Skin of body (tissue), 2 donors: ENCODE measurements around the gene HS1BP3. TPM values are rescaled to one million over a fixed set of nuclear protein-coding genes. Genes with fewer than 3 reads are reported as not detected.

ENCODE experiments used
- DNase-seq: peaks from one replicate; lab custom pipeline; 2025; lab: John Stamatoyannopoulos, UW
- total RNA-seq: library from RNA; depleted of rRNA; stranded (reverse); fragments of >200 nt; gene quantifications from one replicate; pipeline ENCODE4 v1.2.3, GENCODE V29; 2014

The HS1BP3 gene
- total RNA-seq, 1 donor from 2014 or later: 13.5 TPM

DNA sequence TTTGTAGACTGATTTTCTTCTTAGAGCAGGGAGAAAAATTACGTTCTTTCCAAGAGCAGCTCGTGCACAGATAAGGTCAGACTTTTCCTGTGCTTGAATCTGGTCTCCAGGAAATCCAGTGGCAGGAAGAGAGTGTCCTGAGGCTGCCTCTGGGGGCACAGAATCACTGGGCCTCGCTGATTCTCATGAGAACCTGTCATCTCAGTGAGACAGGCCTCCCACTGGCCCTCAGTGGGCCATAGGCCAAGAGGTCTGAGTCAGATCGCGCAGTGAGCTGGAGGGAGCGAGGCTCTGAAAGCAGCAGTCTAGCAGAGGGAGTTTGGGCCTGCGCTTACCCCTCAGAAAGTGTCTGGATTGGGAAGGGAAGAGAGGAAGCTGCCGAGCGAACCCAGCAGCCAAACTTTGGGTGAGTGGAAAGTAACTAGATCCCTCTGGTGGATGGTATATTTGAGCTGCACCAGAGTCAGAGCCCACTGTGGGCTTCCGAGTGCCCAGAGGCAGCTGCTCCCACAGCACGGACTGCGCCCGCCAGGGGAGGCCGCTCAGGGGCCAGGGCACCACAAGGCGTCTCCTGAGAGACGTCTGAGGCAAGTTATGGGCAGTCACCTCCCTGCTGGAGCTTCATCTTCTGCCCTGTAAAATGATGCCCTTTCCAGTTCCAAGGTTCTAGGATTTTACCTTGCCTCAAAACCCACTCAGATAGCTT, 24.2 kb upstream of the HS1BP3 start:
- no peak for DNase-seq

DNA sequence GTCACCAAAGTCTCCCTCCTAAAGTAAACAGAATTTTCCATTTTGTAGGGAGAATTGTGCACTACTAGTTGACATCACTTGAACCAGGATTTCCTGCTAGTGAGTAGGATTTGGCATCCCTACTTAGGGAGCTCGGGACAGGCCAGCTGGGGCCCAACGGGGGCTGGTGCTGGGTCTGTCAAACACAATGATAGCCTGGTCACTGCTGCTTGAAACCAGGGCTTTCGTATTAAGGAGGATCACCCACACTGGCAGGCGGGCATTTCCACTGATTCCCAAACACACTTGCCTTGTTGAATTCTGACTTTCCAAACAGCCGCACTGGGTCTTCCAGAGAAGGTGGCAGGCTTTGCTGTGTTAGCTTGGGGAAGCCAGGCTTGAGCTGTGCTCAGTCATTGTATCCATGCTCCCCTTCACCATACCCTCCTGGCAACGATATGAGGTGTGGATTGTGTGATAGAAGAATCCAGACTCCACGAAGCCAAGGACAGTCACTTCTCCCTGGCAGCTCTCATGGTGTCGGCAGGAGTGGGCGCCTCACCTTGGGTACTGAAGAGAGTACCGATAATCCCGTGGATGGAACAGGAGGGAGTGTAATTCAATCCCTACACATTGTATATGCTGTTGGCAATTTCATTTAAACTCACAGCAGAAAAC, 23.5 kb upstream of the HS1BP3 start:
- no peak for DNase-seq

DNA sequence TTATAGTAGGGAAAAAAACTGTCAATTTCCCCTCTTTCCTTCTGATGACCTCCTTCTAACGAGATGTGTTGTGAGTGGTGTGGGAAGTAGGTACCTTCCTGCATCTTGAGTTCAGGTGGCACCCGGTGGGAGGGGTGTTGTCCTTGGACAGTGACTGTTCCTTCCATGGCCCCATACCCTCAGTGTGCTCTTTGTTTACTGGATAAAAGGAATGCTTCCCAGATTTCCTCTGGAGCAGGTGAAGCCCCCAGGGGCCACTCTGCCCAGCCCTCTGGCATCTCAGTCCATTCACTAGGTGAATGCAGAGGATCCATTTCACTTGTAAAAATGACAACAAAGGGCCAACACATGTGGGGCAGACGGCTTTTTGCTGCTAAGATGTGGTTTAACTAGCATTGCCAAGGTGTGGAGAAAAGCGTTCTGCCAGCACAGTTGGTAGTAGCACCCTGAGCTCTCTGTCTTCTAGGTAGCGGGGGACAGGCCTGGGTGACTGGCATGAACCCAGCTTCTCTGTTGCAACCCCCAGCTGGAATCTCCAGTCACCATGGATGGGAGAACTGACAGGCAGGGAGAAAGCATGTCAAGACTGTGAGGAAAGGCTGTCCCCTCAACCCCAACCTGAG, 22.9 kb upstream of the HS1BP3 start:
- DNase-seq: no peak

DNA sequence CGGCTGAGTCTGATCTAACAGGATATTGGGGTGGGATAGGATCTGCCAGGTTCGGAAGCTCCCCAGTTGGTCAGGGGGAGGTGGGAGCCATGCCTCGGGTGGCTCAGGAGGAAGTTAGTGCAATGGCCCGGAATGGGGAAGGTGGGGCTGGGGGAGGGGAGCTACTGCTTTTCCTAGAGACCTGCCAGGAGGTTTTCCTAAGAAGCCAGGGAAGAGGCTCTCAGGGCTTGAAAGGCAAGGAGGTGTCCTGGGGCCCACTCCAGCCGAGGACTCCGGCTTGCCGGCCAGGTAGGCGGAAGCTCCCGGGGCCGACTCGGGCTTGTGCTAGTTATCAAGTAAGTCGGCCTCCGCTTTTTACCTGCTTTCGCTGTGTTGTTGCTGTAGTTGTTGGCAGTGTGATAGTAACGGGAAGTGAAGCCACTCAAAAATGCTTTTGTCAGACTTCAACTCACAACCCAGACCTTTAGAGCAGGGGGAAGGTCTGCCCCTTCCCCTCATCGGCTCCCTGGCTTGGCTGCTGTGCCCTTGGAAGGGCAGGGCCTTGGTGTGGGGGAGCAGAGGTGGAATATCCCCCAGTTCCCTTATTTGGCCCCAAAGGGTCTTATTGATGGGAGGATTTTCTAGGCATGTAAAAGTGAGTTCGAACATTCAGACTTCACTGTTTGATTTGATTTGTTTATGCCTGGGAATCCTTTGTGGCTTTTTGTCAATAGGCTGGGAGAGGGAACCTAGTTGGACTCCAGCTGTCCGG, 21.5 kb upstream of the HS1BP3 start:
- no peak for DNase-seq

DNA sequence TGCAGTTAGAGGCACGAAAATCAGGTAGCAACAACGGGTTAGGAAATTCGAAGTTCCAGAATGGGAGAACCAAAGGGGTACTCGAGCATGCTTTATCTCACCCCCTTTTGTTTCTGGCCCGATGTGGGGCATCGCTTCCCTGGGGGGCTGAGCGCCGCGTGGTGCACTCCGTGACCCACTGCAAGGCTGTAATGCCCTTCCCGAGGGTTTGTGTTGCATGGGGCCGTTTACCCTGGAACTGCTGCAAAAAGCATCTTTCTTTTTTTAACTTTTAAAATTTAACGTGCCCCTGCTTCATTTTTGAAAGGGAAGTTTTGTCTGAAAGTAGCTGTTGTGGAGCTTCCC, 20.8 kb upstream of the HS1BP3 start:
- DNase-seq: no peak

DNA sequence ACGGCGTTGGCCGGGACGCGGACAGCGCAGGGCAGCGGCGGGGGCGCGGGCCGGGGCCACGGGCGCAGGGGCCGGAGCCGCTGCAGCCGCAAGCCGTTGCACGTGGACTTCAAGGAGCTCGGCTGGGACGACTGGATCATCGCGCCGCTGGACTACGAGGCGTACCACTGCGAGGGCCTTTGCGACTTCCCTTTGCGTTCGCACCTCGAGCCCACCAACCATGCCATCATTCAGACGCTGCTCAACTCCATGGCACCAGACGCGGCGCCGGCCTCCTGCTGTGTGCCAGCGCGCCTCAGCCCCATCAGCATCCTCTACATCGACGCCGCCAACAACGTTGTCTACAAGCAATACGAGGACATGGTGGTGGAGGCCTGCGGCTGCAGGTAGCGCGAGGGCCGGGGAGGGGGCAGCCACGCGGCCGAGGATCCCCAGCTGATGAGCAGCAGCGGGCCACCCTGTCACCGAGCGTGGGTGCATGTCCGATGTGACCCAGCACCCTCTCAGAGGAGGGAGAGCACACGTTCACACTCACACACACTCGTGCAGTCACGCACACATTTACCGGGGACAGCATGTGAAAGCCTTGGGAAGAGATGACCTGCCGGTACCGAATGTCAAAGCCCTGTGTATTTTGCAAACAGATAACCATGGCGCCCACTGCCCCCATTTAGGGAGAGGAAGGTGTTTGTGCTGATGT, 20.3 kb upstream of the HS1BP3 start:
- no peak for DNase-seq

DNA sequence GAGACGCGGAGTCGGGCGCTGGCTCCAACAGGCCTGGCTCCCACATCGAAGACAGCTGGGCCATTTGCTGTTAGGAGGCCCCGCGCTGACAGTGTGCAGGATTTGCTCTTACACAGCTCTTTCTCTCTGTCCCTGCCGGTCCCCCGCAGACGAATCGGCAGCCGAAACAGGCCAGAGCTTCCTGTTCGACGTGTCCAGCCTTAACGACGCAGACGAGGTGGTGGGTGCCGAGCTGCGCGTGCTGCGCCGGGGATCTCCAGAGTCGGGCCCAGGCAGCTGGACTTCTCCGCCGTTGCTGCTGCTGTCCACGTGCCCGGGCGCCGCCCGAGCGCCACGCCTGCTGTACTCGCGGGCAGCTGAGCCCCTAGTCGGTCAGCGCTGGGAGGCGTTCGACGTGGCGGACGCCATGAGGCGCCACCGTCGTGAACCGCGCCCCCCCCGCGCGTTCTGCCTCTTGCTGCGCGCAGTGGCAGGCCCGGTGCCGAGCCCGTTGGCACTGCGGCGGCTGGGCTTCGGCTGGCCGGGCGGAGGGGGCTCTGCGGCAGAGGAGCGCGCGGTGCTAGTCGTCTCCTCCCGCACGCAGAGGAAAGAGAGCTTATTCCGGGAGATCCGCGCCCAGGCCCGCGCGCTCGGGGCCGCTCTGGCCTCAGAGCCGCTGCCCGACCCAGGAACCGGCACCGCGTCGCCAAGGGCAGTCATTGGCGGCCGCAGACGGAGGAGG, 19.6 kb upstream of the HS1BP3 start:
- no peak for DNase-seq

DNA sequence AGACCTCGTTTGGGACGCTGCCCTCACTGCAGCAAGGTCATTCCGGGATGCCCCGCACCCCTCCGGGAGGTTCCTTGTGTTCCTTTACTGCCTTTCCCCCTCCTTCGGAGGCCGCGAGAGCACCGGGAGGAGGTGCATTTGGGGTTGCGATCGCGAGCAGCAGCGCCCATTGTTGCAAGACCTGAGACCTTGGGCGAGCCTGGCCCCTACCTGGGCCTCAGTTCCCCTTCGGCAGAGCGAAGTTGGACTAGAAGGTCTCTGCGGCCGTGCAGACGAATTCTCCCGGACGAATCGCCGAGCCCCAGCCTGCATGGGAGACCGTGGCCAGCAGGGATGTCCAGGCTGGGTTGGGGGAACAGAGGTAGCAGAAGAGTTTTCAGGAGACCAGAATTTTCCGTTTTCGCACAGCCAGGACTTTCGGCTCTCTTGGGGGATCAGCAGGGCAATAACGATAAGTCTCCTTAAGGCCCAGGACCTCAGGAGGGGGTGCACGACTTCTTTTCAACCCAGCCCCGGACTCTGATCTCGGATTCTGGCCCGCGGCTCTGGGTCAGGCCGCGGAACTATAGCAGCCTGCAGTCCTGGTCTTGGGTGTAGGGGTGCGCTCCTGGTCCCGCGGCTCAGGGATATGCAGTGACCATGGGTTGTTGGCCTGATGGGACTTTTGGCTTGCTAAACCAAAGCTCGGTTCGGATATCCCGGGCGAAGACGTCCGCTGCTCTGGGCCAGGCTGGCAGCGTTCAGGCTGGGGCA, 18.8 kb upstream of the HS1BP3 start:
- no peak for DNase-seq

DNA sequence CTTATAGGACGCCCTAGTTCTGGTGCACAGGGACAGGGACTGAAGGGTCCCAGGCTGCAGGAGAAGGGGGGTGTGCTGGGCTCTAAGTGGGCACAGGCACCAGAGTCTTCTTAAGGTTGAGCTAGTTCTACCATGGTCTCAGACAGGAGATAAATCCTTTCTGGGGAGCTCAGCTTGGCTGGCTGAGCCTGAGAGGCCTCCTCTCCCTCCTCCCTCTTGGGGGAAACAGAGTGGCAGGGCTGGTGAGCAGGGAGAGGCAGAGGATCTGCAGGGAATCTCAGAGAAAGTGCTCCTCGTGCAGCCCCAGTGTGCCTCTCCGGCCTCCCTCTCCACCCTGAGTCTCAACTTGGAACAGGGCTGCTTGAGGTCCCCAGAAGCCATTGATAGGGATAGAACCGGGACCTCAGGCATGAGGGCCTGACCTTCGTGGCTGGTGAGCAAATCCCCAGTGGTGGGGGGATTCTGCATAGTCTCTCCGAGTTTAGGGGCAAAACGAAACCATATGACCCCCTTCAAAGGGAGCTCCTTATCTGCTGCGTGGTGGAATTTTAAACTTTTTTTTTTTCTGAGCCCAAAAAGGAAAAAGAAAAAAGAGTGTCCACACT, 18.1 kb upstream of the HS1BP3 start:
- DNase-seq: no peak

DNA sequence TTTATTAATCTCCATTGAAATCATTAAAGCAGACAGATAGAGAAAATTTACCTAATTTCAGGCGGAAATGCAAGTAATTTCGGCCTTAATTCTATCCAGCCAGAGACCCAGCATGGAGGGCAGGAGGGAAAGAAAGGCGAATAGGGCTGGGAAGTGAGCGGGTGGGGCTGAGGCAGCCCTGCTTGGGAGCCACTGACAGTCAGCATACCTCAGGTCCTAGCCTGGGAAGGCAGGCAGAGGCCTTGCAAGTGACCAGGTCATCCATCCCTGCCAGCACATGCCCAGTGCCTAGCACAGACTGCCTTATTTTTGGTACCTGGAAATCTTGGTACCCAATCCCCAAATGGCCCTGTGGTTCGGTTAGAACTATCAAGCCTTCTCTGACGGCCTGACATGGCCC, 17.6 kb upstream of the HS1BP3 start:
- DNase-seq: no peak

DNA sequence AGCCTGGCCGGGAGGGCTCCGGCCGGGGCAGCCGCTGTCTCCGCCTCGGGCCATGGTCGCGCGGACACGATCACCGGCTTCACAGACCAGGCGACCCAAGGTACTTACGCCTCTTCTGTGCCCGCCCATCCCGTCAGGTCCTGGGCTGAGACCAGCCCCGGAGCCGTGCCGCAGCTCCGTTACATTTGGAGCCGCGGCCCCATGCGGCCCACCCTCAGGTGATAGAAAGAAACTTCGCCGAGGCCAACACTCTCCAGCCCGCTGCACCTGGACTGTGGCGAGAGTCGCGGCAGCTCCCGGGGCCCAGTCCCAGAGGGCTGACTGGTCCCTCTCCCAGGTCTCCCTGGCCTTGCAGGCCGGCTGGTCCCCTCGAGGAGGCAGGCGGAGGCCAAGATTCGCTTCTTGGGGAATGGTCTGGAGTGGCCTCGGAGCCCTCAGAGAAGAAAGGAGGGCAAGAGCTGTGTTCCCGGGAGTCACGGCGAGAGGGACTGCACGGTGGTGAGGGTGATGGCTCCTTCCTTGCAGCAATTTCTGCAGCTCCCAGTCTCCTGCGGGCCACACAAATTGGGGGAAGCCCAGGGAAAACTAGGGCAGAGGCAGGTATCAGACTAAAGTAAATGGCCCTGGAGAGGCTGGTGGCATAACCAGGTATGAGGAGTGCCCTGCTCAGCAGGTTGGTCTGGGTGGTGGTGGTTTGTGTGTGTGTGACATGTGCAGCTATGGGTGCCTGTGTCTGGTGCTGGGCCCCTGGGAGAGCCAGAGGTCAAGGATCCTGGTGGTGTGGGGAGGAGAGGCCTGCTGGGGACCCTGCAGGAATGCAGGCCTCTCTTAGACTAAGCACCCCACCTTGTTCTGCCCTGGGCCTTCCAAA, 16.9 kb upstream of the HS1BP3 start:
- DNase-seq: no peak

DNA sequence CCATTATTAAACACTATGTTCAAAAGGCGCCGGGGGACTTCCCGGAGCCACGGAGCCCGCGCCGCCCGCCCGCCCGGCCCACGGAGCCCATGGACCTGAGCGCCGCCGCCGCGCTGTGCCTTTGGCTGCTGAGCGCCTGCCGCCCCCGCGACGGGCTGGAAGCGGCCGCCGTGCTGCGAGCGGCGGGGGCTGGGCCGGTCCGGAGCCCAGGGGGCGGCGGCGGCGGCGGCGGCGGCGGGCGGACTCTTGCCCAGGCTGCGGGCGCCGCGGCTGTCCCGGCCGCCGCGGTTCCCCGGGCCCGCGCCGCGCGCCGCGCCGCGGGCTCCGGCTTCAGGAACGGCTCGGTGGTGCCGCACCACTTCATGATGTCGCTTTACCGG, 16.2 kb upstream of the HS1BP3 start:
- DNase-seq: no peak

DNA sequence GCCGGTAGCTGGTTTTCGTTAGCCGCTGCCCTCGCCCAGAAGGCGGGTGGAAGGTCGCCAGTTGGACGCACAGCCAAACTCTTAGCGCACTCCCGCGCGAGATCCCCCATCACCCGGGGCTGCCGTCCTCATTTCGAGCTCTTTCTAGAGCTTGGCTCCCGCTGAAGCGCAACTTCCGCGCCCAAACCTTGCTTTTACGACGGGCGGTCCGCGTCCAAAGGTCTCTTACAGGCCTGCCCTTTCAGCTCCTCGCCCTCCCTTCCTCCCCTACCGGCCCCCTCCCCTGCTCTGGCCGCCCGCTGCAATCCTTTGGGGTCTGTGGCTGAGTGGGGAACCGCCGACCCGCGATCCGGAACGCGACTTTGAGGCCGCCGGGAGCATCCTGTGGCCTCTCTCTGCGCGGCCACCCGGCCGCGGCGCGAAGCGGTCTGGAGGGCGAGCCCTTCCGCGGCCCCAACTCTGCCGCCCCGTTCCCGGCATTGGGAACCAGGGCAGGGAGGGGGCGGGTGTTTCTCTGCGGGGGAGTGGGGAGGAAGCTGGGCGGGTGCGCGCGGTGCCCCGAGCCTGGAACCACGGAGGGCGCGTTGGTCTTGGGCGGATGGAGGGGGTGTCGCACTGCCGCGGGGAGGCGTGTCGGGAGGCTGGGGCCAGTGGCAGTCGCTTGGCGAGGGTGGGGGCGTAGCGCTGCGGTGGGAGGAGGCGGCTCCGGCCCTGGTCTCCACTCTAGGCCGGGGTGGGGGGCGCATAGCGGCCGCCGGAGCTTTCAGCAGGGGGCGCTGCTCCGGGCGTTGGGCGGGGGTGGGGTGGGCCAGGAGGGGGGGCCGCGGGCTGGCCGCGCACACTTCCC, 15.6 kb upstream of the HS1BP3 start, which contains the start of gene GDF7:
GDF7 (plus strand) TSS at position 841 of the 847 bp plus-strand sequence. CDS start 96 bp downstream, outside the sequence.
- DNase-seq: no peak

DNA sequence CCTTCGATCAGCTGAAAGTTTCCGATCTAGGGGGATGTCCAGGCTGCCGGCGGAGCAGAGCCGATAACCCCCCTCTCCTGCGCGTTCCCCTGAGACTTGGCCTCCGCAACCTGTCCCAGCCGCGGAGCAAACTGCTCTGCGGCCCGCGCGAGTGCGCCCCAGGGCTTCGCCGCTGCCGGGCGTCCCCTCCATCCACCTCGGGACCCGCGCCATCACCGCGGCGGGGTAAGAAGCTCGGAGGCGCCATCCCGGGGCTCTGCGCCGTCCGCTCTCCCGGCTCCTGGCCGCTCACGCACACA, 15.1 kb upstream of the HS1BP3 start:
- DNase-seq: no peak

DNA sequence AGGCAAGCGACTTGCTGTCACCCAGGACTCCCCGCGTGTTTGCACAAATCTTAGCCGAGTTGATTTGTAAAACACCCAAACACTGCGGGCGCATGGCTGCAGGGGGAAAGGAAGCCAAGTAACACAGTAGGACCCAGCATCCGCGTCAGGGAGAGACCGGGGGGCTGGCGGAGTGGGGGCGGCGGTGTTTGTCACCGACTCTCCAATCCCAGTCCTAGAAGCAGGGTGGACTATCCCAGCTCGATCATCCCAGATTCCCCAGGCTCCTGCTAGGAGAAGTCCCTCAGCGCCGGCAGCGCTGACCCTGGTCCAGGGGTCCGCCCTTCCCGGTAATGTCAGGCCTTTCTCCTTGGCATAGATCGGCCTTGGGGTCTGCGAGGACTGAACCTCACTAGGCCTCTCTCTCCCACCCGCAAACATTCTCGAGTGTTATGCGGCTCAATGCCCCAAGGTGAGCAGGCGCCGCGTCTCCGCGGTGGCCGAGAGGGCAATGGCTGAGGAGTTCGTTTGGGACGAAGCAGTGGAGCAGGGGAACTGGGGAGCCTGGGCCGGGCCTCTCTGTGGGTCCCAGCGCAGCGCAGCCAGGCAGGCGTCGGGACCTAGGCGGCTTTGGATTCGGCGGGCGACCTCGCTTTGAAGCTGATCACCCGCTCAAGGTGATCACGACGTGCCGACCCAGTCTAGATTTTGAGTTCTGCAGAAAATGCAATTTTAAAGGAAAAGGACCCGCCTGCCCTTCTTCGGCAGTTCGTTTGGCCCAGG, 14.5 kb upstream of the HS1BP3 start:
- no peak for DNase-seq

DNA sequence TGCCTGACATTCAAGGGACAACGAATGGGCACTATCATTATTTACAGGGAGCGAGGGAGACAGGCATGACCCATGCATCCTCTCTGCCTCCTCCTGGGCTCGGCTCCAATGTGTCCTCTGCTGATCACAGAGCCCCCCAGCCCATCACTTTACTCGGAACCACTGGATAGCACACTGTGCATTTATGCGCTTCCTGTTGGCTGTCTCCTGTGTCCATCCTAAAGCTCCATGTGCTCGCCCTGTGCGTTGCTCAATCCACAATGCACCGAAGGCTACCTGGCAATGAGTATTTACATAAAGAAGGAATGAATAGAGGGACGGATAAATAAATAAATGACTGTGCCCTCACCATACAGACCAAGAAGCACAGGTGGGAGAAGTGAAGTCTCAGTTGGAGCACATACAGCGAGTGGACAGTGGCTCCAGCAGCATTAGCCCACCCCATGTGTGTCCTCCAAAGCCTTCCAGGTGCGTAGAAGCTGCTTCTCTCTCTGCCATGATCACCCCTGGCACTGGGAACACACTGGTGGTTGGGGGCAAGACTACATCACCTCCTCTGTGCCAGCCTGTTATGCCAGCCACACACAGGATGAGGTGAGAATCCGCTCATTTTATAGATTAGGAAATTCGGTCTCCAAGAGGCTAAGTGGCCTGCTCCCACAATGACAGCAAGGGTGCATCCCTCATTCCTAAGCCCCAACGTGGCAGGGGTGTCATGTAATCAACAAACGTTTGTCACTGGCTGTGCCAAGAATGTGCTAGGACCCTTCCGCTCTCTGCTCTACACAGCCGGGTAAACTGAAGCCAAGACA, 13.7 kb upstream of the HS1BP3 start:
- DNase-seq: no peak

DNA sequence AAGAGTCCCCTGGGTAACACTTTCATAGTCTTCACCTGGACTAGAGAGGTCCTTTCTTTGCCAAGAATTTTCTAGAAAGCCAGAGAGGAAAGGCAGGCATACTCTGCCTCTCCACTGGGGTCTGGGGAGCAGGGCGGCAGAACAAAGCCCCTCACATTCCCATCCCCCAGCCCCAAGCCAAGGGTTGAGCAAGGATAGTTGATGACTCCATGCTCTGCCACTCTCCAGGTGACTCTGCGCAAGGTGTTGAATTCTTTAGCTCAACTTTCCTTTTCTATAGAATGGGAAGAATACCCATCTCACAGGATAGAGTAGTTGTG, 13.1 kb upstream of the HS1BP3 start:
- no peak for DNase-seq
